Liver (tissue), 9 donors: ENCODE measurements around the gene SAFB. TPM values are rescaled to one million over a fixed set of nuclear protein-coding genes. Genes with fewer than 3 reads are reported as not detected.

Source experiments
- DNase-seq: peaks from one replicate; pipeline ENCODE4 v3.0.0-alpha.2; 2017; ENCODE audit warnings: low spot score
- H3K27ac ChIP-seq, 2 donors: one replicate each; pipeline ENCODE4 v1.7.0; 2013; ENCODE audit warnings: inconsistent platforms in 2 of 2, low read length in 2 of 2, control low read depth in 1 of 2, low read depth in 1 of 2, mild to moderate bottlenecking in 1 of 2
- H3K27me3 ChIP-seq, 4 donors: one replicate each; pipeline versions ENCODE4 v1.6.1 to v1.7.0; 2013; ENCODE audit warnings: low read length in 3 of 4, inconsistent platforms in 1 of 4, mild to moderate bottlenecking in 1 of 4, moderate library complexity in 1 of 4; ENCODE audit not compliant: control insufficient read depth in 4 of 4, insufficient read depth in 4 of 4
- H3K36me3 ChIP-seq, 4 donors: one replicate each; pipeline versions ENCODE4 v1.6.1 to v1.7.0; 2013; ENCODE audit warnings: low read length in 3 of 4, mild to moderate bottlenecking in 3 of 4, low read depth in 1 of 4, moderate library complexity in 1 of 4; ENCODE audit not compliant: control insufficient read depth in 4 of 4, insufficient read depth in 3 of 4
- H3K4me1 ChIP-seq, 4 donors: one replicate each; pipeline versions ENCODE4 v1.6.1 to v1.7.0; 2013; ENCODE audit warnings: low read length in 3 of 4, mild to moderate bottlenecking in 3 of 4, moderate library complexity in 1 of 4; ENCODE audit not compliant: control insufficient read depth in 4 of 4, insufficient read depth in 4 of 4
- H3K4me3 ChIP-seq, 3 donors: one replicate each; pipeline versions ENCODE4 v1.6.1 to v1.7.0; 2013; ENCODE audit warnings: low read length in 3 of 3, control low read depth in 1 of 3, low read depth in 1 of 3, mild to moderate bottlenecking in 1 of 3
- H3K9ac ChIP-seq, 2 donors: one replicate each; pipeline ENCODE4 v1.7.0; 2013; ENCODE audit warnings: low read length in 2 of 2, mild to moderate bottlenecking in 2 of 2, moderate library complexity in 2 of 2, control low read depth in 1 of 2, low read depth in 1 of 2
- H3K9me3 ChIP-seq, 4 donors: one replicate each; pipeline versions ENCODE4 v1.6.1 to v1.7.0; 2013; ENCODE audit warnings: low read length in 3 of 4; ENCODE audit not compliant: control insufficient read depth in 4 of 4
- EGR1 ChIP-seq, 2 donors: IDR thresholded peaks; 2 replicates each; pipeline ENCODE4 v1.6.1; 2016 to 2018; ENCODE audit warnings: antibody characterized with exemption in 2 of 2, low read depth in 2 of 2
- GABPA ChIP-seq, 2 donors: IDR thresholded peaks in 1 of 2; conservative IDR thresholded peaks in 1 of 2; 2 replicates each; pipeline ENCODE4 v1.6.1; 2016; ENCODE audit warnings: antibody characterized with exemption in 2 of 2, mild to moderate bottlenecking in 1 of 2, moderate library complexity in 1 of 2
- HNF4A ChIP-seq, 2 donors: conservative IDR thresholded peaks; 2 replicates each; pipeline ENCODE4 v1.6.1; 2016; ENCODE audit warnings: antibody characterized with exemption in 2 of 2, mild to moderate bottlenecking in 2 of 2
- HNF4G ChIP-seq: IDR thresholded peaks from 2 replicates; pipeline ENCODE4 v1.6.1; 2016; ENCODE audit warnings: antibody characterized with exemption
- JUND ChIP-seq, 2 donors: IDR thresholded peaks; 2 replicates each; pipeline ENCODE4 v1.6.1; 2016; ENCODE audit warnings: antibody characterized with exemption in 2 of 2
- NR2F2 ChIP-seq: IDR thresholded peaks from 2 replicates; pipeline ENCODE4 v1.6.1; 2016; ENCODE audit warnings: antibody characterized with exemption
- RAD21 ChIP-seq, 2 donors: IDR thresholded peaks; 2 replicates each; pipeline ENCODE4 v1.6.1; 2016; ENCODE audit warnings: antibody characterized with exemption in 2 of 2, mild to moderate bottlenecking in 2 of 2
- RXRA ChIP-seq, 2 donors: IDR thresholded peaks; 2 replicates each; pipeline ENCODE4 v1.6.1; 2017 to 2018; ENCODE audit warnings: antibody characterized with exemption in 2 of 2, mild to moderate bottlenecking in 1 of 2
- SP1 ChIP-seq: IDR thresholded peaks from 2 replicates; pipeline ENCODE4 v1.6.1; 2018; ENCODE audit warnings: antibody characterized with exemption, mild to moderate bottlenecking
- TAF1 ChIP-seq: conservative IDR thresholded peaks from 2 replicates; pipeline ENCODE4 v1.6.1; 2016; ENCODE audit warnings: antibody characterized with exemption, mild to moderate bottlenecking
- YY1 ChIP-seq: IDR thresholded peaks from 2 replicates; pipeline ENCODE4 v1.6.1; 2016; ENCODE audit warnings: antibody characterized with exemption, mild to moderate bottlenecking
- WGBS: extraction: QIAGEN DNeasy Blood & Tissue Kit; methylation state at CpG from one replicate; pipeline ENCODE4 v1.1.7; 2013; 5-methylcytosine and 5-hydroxymethylcytosine counted together
- polyA plus RNA-seq, 2 donors: library from polyadenylated mRNA; stranded (reverse) in 1 of 2; unstranded in 1 of 2; fragments of 200-250 nt in 1 of 2; fragments of >200 nt in 1 of 2; fragmentation: Nextera tagmentation in 1 of 2; extraction: Ambion mirVana in 1 of 2; gene quantifications; one replicate each; pipeline versions ENCODE4 v1.2.1 to v1.2.3, GENCODE V29; 2013 to 2015
- total RNA-seq, 2 donors: library from RNA; depleted of rRNA; stranded (reverse); fragments of >200 nt; gene quantifications; one replicate each; pipeline ENCODE4 v1.2.3, GENCODE V29; 2014
- TF ChIP-seq, protein P1 (sequence below): IDR thresholded peaks from 2 replicates; pipeline ENCODE4 v1.6.1; 2016; ENCODE audit warnings: antibody characterized with exemption
- TF ChIP-seq, protein P2 (sequence below): IDR thresholded peaks from 2 replicates; pipeline ENCODE4 v1.6.1; 2016; ENCODE audit warnings: antibody characterized with exemption
- TF ChIP-seq, protein P3 (sequence below): fragments of 150-350 bp; IDR thresholded peaks from 2 replicates; pipeline ENCODE4 v1.5.1; 2017; ENCODE audit warnings: improper control_type of control experiment, low read depth, low read length; ENCODE audit not compliant: missing input control
- donor health status: healthy.
- donor health status: healthy.
- donor health status: healthy.
- donor health status: healthy.
- donor health status: healthy.

Gene SAFB
- total and polyA plus RNA-seq, 4 donors: 16.5 to 65.0 (median 38.5) TPM

DNA sequence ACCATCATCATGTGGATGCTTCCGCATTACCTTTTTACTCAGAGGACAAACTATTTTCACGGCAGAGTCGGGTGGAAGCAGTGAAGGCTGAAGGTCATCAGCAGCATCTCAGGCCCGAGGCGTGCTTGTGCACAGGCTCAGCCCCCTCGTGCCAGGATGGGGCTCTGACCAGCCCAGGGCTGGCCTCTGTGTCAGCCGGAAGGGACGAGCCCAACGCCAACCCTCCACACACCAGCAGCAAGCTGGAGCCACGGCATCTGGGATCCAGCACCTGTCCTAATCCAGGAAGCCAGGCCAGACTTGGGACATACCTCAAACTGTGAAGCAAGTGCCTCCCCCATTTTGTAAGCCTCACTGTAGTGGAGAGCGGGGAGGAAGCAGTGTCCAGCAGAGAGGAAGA is 46.3 kb downstream of the SAFB start:
- 90% methylated on average over 11 of the region's 11 CpGs for WGBS
- peaks cover 20 to 55% (median 38%) of the 10 kb centered on the region in 4 donors for H3K36me3 ChIP-seq
- H3K4me3 ChIP-seq: no peak overlapping the region
- no peaks in the 10 kb centered on the region for H3K9me3 ChIP-seq
- no peaks in the 10 kb centered on the region for H3K27me3 ChIP-seq
- peaks cover 2 to 18% (median 12%) of the 10 kb centered on the region in 4 donors for H3K4me1 ChIP-seq
- DNase-seq: no peak
- H3K27ac ChIP-seq: no peak overlapping the region
- no peak for TF ChIP-seq EGR1 (IDR thresholded peaks at IDR 0.05; ENCODE audit: low read depth in 2 of 2)
- TF ChIP-seq, protein P1, sequence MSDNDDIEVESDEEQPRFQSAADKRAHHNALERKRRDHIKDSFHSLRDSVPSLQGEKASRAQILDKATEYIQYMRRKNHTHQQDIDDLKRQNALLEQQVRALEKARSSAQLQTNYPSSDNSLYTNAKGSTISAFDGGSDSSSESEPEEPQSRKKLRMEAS: no peak
- no peak overlapping the region for H3K9ac ChIP-seq

GRCh38 chr19:5671600-5671999 is 48.7 kb downstream of the SAFB start:
- Histone ChIP-seq H3K9me3 (no peaks in the 10 kb centered on the region), H3K4me3 (no peak overlapping the region), H3K36me3 (peaks cover 17 to 35% (median 23%) of the 10 kb centered on the region in 4 donors), H3K4me1 (no peaks in the 10 kb centered on the region), H3K27me3 (no peaks in the 10 kb centered on the region), H3K27ac (no peak overlapping the region), H3K9ac (no peak overlapping the region)
- no peak for DNase-seq
- WGBS: 97% methylated on average over 7 of the region's 7 CpGs
- TF ChIP-seq TAF1 (no peak), GABPA (IDR thresholded peaks at IDR 0.05 in 1 of 2, conservative IDR thresholded peaks at IDR 0.05 in 1 of 2) (no peak), YY1 (no peak), RXRA (IDR thresholded peaks at IDR 0.05) (no peak), HNF4G (no peak), SP1 (no peak), RAD21 (IDR thresholded peaks at IDR 0.05) (no peak)
- TF ChIP-seq, protein P2, sequence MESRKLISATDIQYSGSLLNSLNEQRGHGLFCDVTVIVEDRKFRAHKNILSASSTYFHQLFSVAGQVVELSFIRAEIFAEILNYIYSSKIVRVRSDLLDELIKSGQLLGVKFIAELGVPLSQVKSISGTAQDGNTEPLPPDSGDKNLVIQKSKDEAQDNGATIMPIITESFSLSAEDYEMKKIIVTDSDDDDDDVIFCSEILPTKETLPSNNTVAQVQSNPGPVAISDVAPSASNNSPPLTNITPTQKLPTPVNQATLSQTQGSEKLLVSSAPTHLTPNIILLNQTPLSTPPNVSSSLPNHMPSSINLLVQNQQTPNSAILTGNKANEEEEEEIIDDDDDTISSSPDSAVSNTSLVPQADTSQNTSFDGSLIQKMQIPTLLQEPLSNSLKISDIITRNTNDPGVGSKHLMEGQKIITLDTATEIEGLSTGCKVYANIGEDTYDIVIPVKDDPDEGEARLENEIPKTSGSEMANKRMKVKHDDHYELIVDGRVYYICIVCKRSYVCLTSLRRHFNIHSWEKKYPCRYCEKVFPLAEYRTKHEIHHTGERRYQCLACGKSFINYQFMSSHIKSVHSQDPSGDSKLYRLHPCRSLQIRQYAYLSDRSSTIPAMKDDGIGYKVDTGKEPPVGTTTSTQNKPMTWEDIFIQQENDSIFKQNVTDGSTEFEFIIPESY: no peak
- TF ChIP-seq, protein P3, sequence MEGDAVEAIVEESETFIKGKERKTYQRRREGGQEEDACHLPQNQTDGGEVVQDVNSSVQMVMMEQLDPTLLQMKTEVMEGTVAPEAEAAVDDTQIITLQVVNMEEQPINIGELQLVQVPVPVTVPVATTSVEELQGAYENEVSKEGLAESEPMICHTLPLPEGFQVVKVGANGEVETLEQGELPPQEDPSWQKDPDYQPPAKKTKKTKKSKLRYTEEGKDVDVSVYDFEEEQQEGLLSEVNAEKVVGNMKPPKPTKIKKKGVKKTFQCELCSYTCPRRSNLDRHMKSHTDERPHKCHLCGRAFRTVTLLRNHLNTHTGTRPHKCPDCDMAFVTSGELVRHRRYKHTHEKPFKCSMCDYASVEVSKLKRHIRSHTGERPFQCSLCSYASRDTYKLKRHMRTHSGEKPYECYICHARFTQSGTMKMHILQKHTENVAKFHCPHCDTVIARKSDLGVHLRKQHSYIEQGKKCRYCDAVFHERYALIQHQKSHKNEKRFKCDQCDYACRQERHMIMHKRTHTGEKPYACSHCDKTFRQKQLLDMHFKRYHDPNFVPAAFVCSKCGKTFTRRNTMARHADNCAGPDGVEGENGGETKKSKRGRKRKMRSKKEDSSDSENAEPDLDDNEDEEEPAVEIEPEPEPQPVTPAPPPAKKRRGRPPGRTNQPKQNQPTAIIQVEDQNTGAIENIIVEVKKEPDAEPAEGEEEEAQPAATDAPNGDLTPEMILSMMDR: no peak

GRCh38 chr19:5672708-5673459 is 50.0 kb downstream of the SAFB start:
- WGBS: 92% methylated on average over 13 of the region's 13 CpGs
- Histone ChIP-seq H3K36me3 (peaks cover 5 to 22% (median 16%) of the 10 kb centered on the region in 4 donors), H3K9me3 (no peaks in the 10 kb centered on the region), H3K27ac (no peak overlapping the region), H3K4me3 (no peak overlapping the region), H3K4me1 (no peaks in the 10 kb centered on the region), H3K27me3 (no peaks in the 10 kb centered on the region), H3K9ac (no peak overlapping the region)
- no peak for TF ChIP-seq HNF4A (conservative IDR thresholded peaks at IDR 0.05)
- TF ChIP-seq RXRA (IDR thresholded peaks at IDR 0.05): no peak
- no peak for TF ChIP-seq EGR1 (IDR thresholded peaks at IDR 0.05; ENCODE audit: low read depth in 2 of 2)
- no peak for TF ChIP-seq NR2F2
- TF ChIP-seq TAF1: no peak
- TF ChIP-seq JUND (IDR thresholded peaks at IDR 0.05): no peak
- no peak for TF ChIP-seq YY1
- TF ChIP-seq, protein P1: no peak
- DNase-seq: no peak
